Trophoblast cell (in vitro differentiated cells and primary cell): Measurements from ENCODE around the gene SAMSN1.
A peak's percentile ranks its signal among the peaks of the same experiment; 100 is the strongest.
"Not testable (repeated sequence)": the region's sequence is repeated elsewhere in the genome, so short reads cannot be mapped to it uniquely, and the experiment has no call there.

ENCODE experiments used
- DNase-seq, 2 donors: peaks; one replicate each; pipeline ENCODE4 v3.0.0-alpha.2; 2016
- H2AFZ ChIP-seq: 2 replicates; pipeline ENCODE4 v1.6.1; 2013; ENCODE audit warnings: low read length, moderate library complexity, mild to moderate bottlenecking; ENCODE audit not compliant: insufficient read depth, poor library complexity
- H2AK5ac ChIP-seq: 2 replicates; pipeline ENCODE4 v1.6.1; 2013; ENCODE audit warnings: mild to moderate bottlenecking, low read length
- H2BK120ac ChIP-seq: 2 replicates; pipeline ENCODE4 v1.6.1; 2013; ENCODE audit warnings: low read length, mild to moderate bottlenecking, moderate library complexity; ENCODE audit not compliant: insufficient read depth, poor library complexity
- H2BK12ac ChIP-seq: 2 replicates; pipeline ENCODE4 v1.6.1; 2013; ENCODE audit warnings: mild to moderate bottlenecking, low read length, moderate library complexity
- H2BK5ac ChIP-seq: 2 replicates; pipeline ENCODE4 v1.6.1; 2013; ENCODE audit warnings: low read length, low read depth, moderate library complexity, mild to moderate bottlenecking; ENCODE audit not compliant: poor library complexity
- H3K14ac ChIP-seq: 2 replicates; pipeline ENCODE4 v1.6.1; 2013; ENCODE audit warnings: mild to moderate bottlenecking, low read length
- H3K18ac ChIP-seq: 2 replicates; pipeline ENCODE4 v1.6.1; 2013; ENCODE audit warnings: mild to moderate bottlenecking, low read length
- H3K23ac ChIP-seq: 2 replicates; pipeline ENCODE4 v1.6.1; 2013; ENCODE audit warnings: low read length
- H3K27ac ChIP-seq: 2 replicates; pipeline ENCODE4 v1.5.1; 2013; ENCODE audit warnings: low read depth, mild to moderate bottlenecking, inconsistent platforms, low read length, moderate library complexity
- H3K27me3 ChIP-seq: 2 replicates; pipeline ENCODE4 v1.6.1; 2013; ENCODE audit warnings: inconsistent platforms, mild to moderate bottlenecking, low read length, moderate library complexity; ENCODE audit not compliant: insufficient read depth
- H3K36me3 ChIP-seq, 2 experiments: 1 replicate in 1 of 2; 2 replicates in 1 of 2; pipeline ENCODE4 v1.6.1; 2013; ENCODE audit warnings: low read length in 2 of 2, mild to moderate bottlenecking in 2 of 2, moderate library complexity in 1 of 2; ENCODE audit not compliant: insufficient read depth in 2 of 2, control insufficient read depth in 1 of 2
- H3K4ac ChIP-seq: 2 replicates; pipeline ENCODE4 v1.6.1; 2013; ENCODE audit warnings: low read depth, mild to moderate bottlenecking, low read length, moderate library complexity
- H3K4me1 ChIP-seq, 2 experiments: 1 replicate in 1 of 2; 2 replicates in 1 of 2; pipeline ENCODE4 v1.6.1; 2013; ENCODE audit warnings: low read length in 2 of 2, mild to moderate bottlenecking in 2 of 2, moderate library complexity in 1 of 2; ENCODE audit not compliant: insufficient read depth in 2 of 2, control insufficient read depth in 1 of 2
- H3K4me2 ChIP-seq: 2 replicates; pipeline ENCODE4 v1.6.1; 2013; ENCODE audit warnings: inconsistent platforms, mild to moderate bottlenecking, low read length, moderate library complexity
- H3K4me3 ChIP-seq: 2 replicates; pipeline ENCODE4 v1.5.1; 2013; ENCODE audit warnings: mild to moderate bottlenecking, low read depth, low read length, inconsistent platforms
- H3K79me1 ChIP-seq: one replicate; pipeline ENCODE4 v1.6.1; 2013; ENCODE audit warnings: low read length
- H3K79me2 ChIP-seq: 2 replicates; pipeline ENCODE4 v1.6.1; 2013; ENCODE audit warnings: low read length, mild to moderate bottlenecking; ENCODE audit not compliant: control insufficient read depth, insufficient read depth, poor library complexity
- H3K9ac ChIP-seq: 2 replicates; pipeline ENCODE4 v1.6.1; 2013; ENCODE audit warnings: mild to moderate bottlenecking, low read length
- H3K9me3 ChIP-seq: 2 replicates; pipeline ENCODE4 v1.6.1; 2013; ENCODE audit warnings: low read depth, mild to moderate bottlenecking, control low read depth, inconsistent platforms, low read length; ENCODE audit not compliant: insufficient read depth
- H4K12ac ChIP-seq: 2 replicates; pipeline ENCODE4 v1.6.1; 2013; ENCODE audit warnings: low read depth, mild to moderate bottlenecking, low read length, moderate library complexity
- H4K8ac ChIP-seq: 2 replicates; pipeline ENCODE4 v1.6.1; 2013; ENCODE audit warnings: low read depth, mild to moderate bottlenecking, low read length, moderate library complexity
- H4K91ac ChIP-seq: one replicate; pipeline ENCODE4 v1.6.1; 2013; ENCODE audit warnings: low read depth, mild to moderate bottlenecking, low read length, moderate library complexity
- WGBS: extraction: QIAGEN DNeasy Blood & Tissue Kit; methylation state at CpG from one replicate; pipeline ENCODE4 v1.1.7; 2013; ENCODE audit warnings: missing lambda C conversion rate; ENCODE audit not compliant: insufficient read length, insufficient coverage; ENCODE audit errors: extremely low coverage; 5-methylcytosine and 5-hydroxymethylcytosine counted together

SAMSN1 gene

GRCh38 chr21:14513804-14514203, 32.3 kb downstream of the SAMSN1 start:
- WGBS = no CpG with 5 or more reads among the region's 1 CpG
- H4K12ac ChIP-seq = no peak overlapping the region
- H3K27me3 ChIP-seq = no peaks in the 10 kb centered on the region
- no peaks in the 10 kb centered on the region for H3K79me1 ChIP-seq
- H3K14ac ChIP-seq = no peak overlapping the region
- H4K8ac ChIP-seq = no peak overlapping the region
- no peaks in the 10 kb centered on the region for H3K4me1 ChIP-seq
- no peak overlapping the region for H3K27ac ChIP-seq
- no peak overlapping the region for H3K9ac ChIP-seq
- H3K18ac ChIP-seq = no peak overlapping the region
- no peaks in the 10 kb centered on the region for H3K36me3 ChIP-seq
- DNase-seq = no peak
- H3K23ac ChIP-seq = no peak overlapping the region
- H2BK5ac ChIP-seq = no peak overlapping the region
- H2AFZ ChIP-seq = no peak overlapping the region
- H3K9me3 ChIP-seq = no peaks in the 10 kb centered on the region
- H2BK12ac ChIP-seq = no peak overlapping the region
- no peak overlapping the region for H2AK5ac ChIP-seq
- no peak overlapping the region for H2BK120ac ChIP-seq
- no peak overlapping the region for H4K91ac ChIP-seq
- H3K79me2 ChIP-seq = no peaks in the 10 kb centered on the region
- no peak overlapping the region for H3K4ac ChIP-seq
- H3K4me2 ChIP-seq = no peak overlapping the region
- H3K4me3 ChIP-seq = no peak overlapping the region

- H3K9me3 ChIP-seq, H3K27ac ChIP-seq, H3K14ac ChIP-seq, H3K4me3 ChIP-seq, H3K4ac ChIP-seq, DNase-seq, H2AFZ ChIP-seq, H4K8ac ChIP-seq, H3K79me2 ChIP-seq, H2BK120ac ChIP-seq, H3K79me1 ChIP-seq, H3K9ac ChIP-seq, H3K36me3 ChIP-seq, H4K91ac ChIP-seq, H2BK12ac ChIP-seq, H3K18ac ChIP-seq, H4K12ac ChIP-seq, H3K27me3 ChIP-seq, H3K23ac ChIP-seq, H2AK5ac ChIP-seq, H3K4me2 ChIP-seq, H3K4me1 ChIP-seq, H2BK5ac ChIP-seq: not testable (repeated sequence)
- no CpG with 5 or more reads among the region's 2 CpGs for WGBS
Observed at GRCh38 chr21:14506859-14507457, 39.2 kb downstream of the SAMSN1 start.

- Histone ChIP-seq H4K91ac (no peak overlapping the region), H3K23ac (no peak overlapping the region), H2BK12ac (no peak overlapping the region), H3K79me2 (no peaks in the 10 kb centered on the region), H3K14ac (no peak overlapping the region), H3K4me2 (no peak overlapping the region), H3K4me1 (no peaks in the 10 kb centered on the region), H3K27me3 (no peaks in the 10 kb centered on the region), H2BK5ac (no peak overlapping the region), H3K4me3 (no peak overlapping the region), H3K18ac (no peak overlapping the region), H4K12ac (no peak overlapping the region), H2AFZ (no peak overlapping the region), H3K9ac (no peak overlapping the region), H2AK5ac (no peak overlapping the region), H3K79me1 (no peaks in the 10 kb centered on the region), H3K36me3 (no peaks in the 10 kb centered on the region), H4K8ac (no peak overlapping the region), H3K9me3 (no peaks in the 10 kb centered on the region), H3K4ac (no peak overlapping the region), H3K27ac (no peak overlapping the region), H2BK120ac (no peak overlapping the region)
- DNase-seq = peak in 1 of 2 donors; percentile 5
- WGBS = no CpG with 5 or more reads among the region's 2 CpGs
Observed at GRCh38 chr21:14500873-14501272, 45.2 kb downstream of the SAMSN1 start.

GRCh38 chr21:14499316-14499715, 46.8 kb downstream of the SAMSN1 start:
- H3K27me3 ChIP-seq = no peaks in the 10 kb centered on the region
- no peak overlapping the region for H3K18ac ChIP-seq
- H3K79me2 ChIP-seq = no peaks in the 10 kb centered on the region
- H3K4ac ChIP-seq = no peak overlapping the region
- H3K4me1 ChIP-seq = no peaks in the 10 kb centered on the region
- H3K23ac ChIP-seq = no peak overlapping the region
- no peak overlapping the region for H4K12ac ChIP-seq
- H3K9me3 ChIP-seq = no peaks in the 10 kb centered on the region
- no peaks in the 10 kb centered on the region for H3K36me3 ChIP-seq
- no CpG with 5 or more reads among the region's 1 CpG for WGBS
- no peak overlapping the region for H3K4me2 ChIP-seq
- no peak overlapping the region for H4K91ac ChIP-seq
- H3K4me3 ChIP-seq = no peak overlapping the region
- H3K14ac ChIP-seq = no peak overlapping the region
- no peak overlapping the region for H4K8ac ChIP-seq
- H2BK12ac ChIP-seq = no peak overlapping the region
- no peak overlapping the region for H2AK5ac ChIP-seq
- H2BK120ac ChIP-seq = no peak overlapping the region
- no peak overlapping the region for H3K27ac ChIP-seq
- H3K9ac ChIP-seq = no peak overlapping the region
- no peak overlapping the region for H2AFZ ChIP-seq
- no peaks in the 10 kb centered on the region for H3K79me1 ChIP-seq
- no peak for DNase-seq
- no peak overlapping the region for H2BK5ac ChIP-seq
